SK-N-SH (cell line): ENCODE data around the gene TNFRSF11A. TPM values are rescaled to one million over a fixed set of nuclear protein-coding genes. Genes with fewer than 3 reads are reported as not detected.

Source experiments
- CTCF ChIA-PET: fragments of 300-600, 350-600 bp; formaldehyde crosslinking; extraction: SDS; loops from one replicate; lab custom pipeline; 2021; lab: Yijun Ruan, JAX
- POLR2A ChIA-PET: fragments of 350-600 bp; sonication (Branson Sonifier 250); formaldehyde crosslinking; extraction: SDS; loops from one replicate; lab custom pipeline; 2020; ENCODE audit warnings: antibody characterized with exemption, inconsistent platforms; lab: Yijun Ruan, JAX
- DNase-seq: peaks from one replicate; pipeline ENCODE4 v3.0.0; 2012
- H2AFZ ChIP-seq: fragments of 200-600 bp; sonication (generic); 2 replicates; pipeline ENCODE4 v1.8.1; 2016; ENCODE audit warnings: antibody characterized with exemption, mild to moderate bottlenecking, low read depth
- H3F3A ChIP-seq: fragments of 200-600 bp; sonication (generic); replicated peaks from 2 replicates; pipeline ENCODE3; 2016; ENCODE audit warnings: antibody characterized with exemption, mild to moderate bottlenecking; ENCODE audit not compliant: insufficient read depth
- H3K27ac ChIP-seq, 2 experiments: fragments of 200-500 bp in 1 of 2; fragments of 200-600 bp in 1 of 2; sonication (Bioruptor generic) in 1 of 2; sonication (generic), shearing (Covaris generic) in 1 of 2; 2 replicates each; pipeline versions ENCODE4 v1.5.1 to v1.6.1; 2014 to 2016; ENCODE audit warnings: low read depth in 2 of 2, inconsistent platforms in 1 of 2, low read length in 1 of 2, mild to moderate bottlenecking in 1 of 2, mixed read lengths in 1 of 2
- H3K27me3 ChIP-seq: fragments of 200-600 bp; sonication (generic), shearing (Covaris generic); 2 replicates; pipeline ENCODE4 v1.6.1; 2016; ENCODE audit warnings: mixed run types; ENCODE audit not compliant: insufficient read depth
- H3K36me3 ChIP-seq, 2 experiments: fragments of 200-500 bp in 1 of 2; fragments of 200-600 bp in 1 of 2; sonication (Bioruptor generic) in 1 of 2; sonication (generic) in 1 of 2; replicated peaks in 1 of 2; 2 replicates each; pipeline versions ENCODE3 to v1.5.1; 2014 to 2016; ENCODE audit warnings: low read length in 1 of 2, mild to moderate bottlenecking in 1 of 2; ENCODE audit not compliant: insufficient read depth in 2 of 2, control insufficient read depth in 1 of 2
- H3K4me1 ChIP-seq, 2 experiments: fragments of 200-500 bp in 1 of 2; fragments of 200-600 bp in 1 of 2; sonication (Bioruptor generic) in 1 of 2; sonication (generic), shearing (Covaris generic) in 1 of 2; 2 replicates each; pipeline versions ENCODE4 v1.5.1 to v1.6.1; 2014 to 2016; ENCODE audit warnings: low read depth in 1 of 2, low read length in 1 of 2, mixed run types in 1 of 2; ENCODE audit not compliant: insufficient read depth in 2 of 2, control insufficient read depth in 1 of 2
- H3K4me2 ChIP-seq: fragments of 200-600 bp; sonication (generic), shearing (Covaris generic); 2 replicates; pipeline ENCODE4 v1.6.1; 2017; ENCODE audit warnings: mixed run types
- H3K4me3 ChIP-seq, 2 experiments: fragments of 200-500 bp in 1 of 2; fragments of 200-600 bp in 1 of 2; sonication (Bioruptor generic) in 1 of 2; sonication (generic), shearing (Covaris generic) in 1 of 2; 2 replicates each; pipeline versions ENCODE4 v1.5.1 to v1.8.1; 2014 to 2016; ENCODE audit warnings: low read depth in 2 of 2, inconsistent platforms in 1 of 2, low read length in 1 of 2, mild to moderate bottlenecking in 1 of 2, mixed read lengths in 1 of 2, moderate library complexity in 1 of 2
- H3K79me2 ChIP-seq: fragments of 200-600 bp; sonication (generic); 2 replicates; pipeline ENCODE4 v1.8.1; 2017; ENCODE audit warnings: mild to moderate bottlenecking; ENCODE audit not compliant: insufficient read depth
- H3K9ac ChIP-seq: fragments of 200-600 bp; sonication (generic); 2 replicates; pipeline ENCODE4 v1.6.1; 2017; ENCODE audit warnings: mixed run types
- H3K9me2 ChIP-seq: fragments of 200-600 bp; sonication (generic); 2 replicates; pipeline ENCODE4 v1.6.1; 2017; ENCODE audit warnings: mixed run types
- H3K9me3 ChIP-seq: fragments of 200-600 bp; sonication (generic); 2 replicates; pipeline ENCODE4 v1.6.1; 2017; ENCODE audit warnings: mixed run types, mild to moderate bottlenecking, moderate library complexity
- H4K20me1 ChIP-seq: fragments of 200-600 bp; sonication (generic); 2 replicates; pipeline ENCODE4 v1.6.1; 2017; ENCODE audit warnings: mild to moderate bottlenecking, mixed run types; ENCODE audit not compliant: insufficient read depth
- EP300 ChIP-seq, 2 experiments: IDR thresholded peaks; 2 replicates each; pipeline versions ENCODE4 v1.4.0 to v1.6.1; 2012; ENCODE audit warnings: borderline replicate concordance in 1 of 2, low read depth in 1 of 2, low read length in 1 of 2
- FOSL2 ChIP-seq: IDR thresholded peaks from 2 replicates; pipeline ENCODE4 v1.4.0; 2012; ENCODE audit warnings: low read depth, mild to moderate bottlenecking, moderate library complexity, borderline replicate concordance
- GATA2 ChIP-seq: sonication (generic); formaldehyde crosslinking; IDR thresholded peaks from 2 replicates; pipeline ENCODE4 v1.5.0; 2020; ENCODE audit warnings: mild to moderate bottlenecking, missing genetic modification reagents
- JUND ChIP-seq: IDR thresholded peaks from 2 replicates; pipeline ENCODE4 v1.4.0; 2012
- SIN3A ChIP-seq: IDR thresholded peaks from 2 replicates; pipeline ENCODE4 v1.6.1; 2012; ENCODE audit warnings: low read depth, mild to moderate bottlenecking, low read length, moderate library complexity, borderline replicate concordance
- SMC3 ChIP-seq: IDR thresholded peaks from 2 replicates; pipeline ENCODE4 v1.6.1; 2012; ENCODE audit warnings: low read depth, low read length, improper control_type of control experiment
- TCF12 ChIP-seq: IDR thresholded peaks from 2 replicates; pipeline ENCODE4 v1.4.0; 2012
- WGBS: methylation state at CpG from one replicate; pipeline ENCODE4 v1.1.6; 2017; ENCODE audit warnings: low lambda C conversion rate; 5-methylcytosine and 5-hydroxymethylcytosine counted together
- polyA plus RNA-seq, 3 experiments: library from polyadenylated mRNA; depleted of rRNA; stranded (reverse); fragments of >200 nt; gene quantifications; 2 replicates each; pipeline ENCODE4 v1.2.3, GENCODE V29; 2012
- TF ChIP-seq, protein P1 (sequence below): IDR thresholded peaks from 2 replicates; pipeline ENCODE4; 2012

Gene TNFRSF11A
- polyA plus RNA-seq, 1 of the 3 experiments (the other 2 are of a cell fraction) = 5.1 TPM

DNA sequence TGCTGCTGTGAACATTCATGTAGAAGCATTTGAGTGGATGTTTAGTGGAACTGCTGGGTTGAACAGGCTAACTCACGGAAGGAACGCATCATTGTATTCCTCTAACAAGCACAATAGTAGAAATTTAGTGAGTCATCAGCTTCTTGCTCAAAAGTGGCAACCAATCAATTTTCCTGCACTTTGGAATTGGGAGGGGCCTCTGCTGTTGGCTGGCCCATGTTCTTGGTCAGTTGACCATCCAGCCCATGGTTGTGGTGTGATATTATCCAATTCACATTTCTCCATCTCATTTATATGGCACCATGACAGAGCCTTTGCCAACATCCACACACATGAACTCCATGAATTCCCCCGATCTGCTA is 95.0 kb downstream of the TNFRSF11A start:
- Histone ChIP-seq H3K4me2 (peak overlapping the region; percentile 51), H3K36me3 (no peaks in the 10 kb centered on the region), H3K27me3 (no peaks in the 10 kb centered on the region), H3K27ac (peak overlapping the region in 1 of 2 experiments; percentile 84; a peak in 2 of 4 replicates), H3K9me2 (no peaks in the 10 kb centered on the region), H3K9ac (peak overlapping the region; percentile 27; the same call in 1 of the 2 replicates), H3F3A (peaks cover 11% of the 10 kb centered on the region), H3K4me3 (peak overlapping the region in 1 of 2 experiments; percentile 48; a peak in 1 of 4 replicates), H4K20me1 (no peaks in the 10 kb centered on the region), H3K9me3 (no peaks in the 10 kb centered on the region), H3K4me1 (peaks cover 0 to 1% of the 10 kb centered on the region in 2 experiments; a peak in 2 of 4 replicates), H3K79me2 (no peaks in the 10 kb centered on the region), H2AFZ (peak overlapping the region; percentile 80)
- ChIA-PET CTCF (interaction anchor here (0.6 kb wide), 1 partner anchor 228 kb away, joined by 3 read pairs; no protein-coding TSS in a partner anchor), POLR2A (no interaction called here)
- 82% methylated on average over 3 of the region's 3 CpGs for WGBS
- TF ChIP-seq GATA2 (CRISPR knock-in tag) (no peak), SMC3 (no peak)
- TF ChIP-seq, protein P1, sequence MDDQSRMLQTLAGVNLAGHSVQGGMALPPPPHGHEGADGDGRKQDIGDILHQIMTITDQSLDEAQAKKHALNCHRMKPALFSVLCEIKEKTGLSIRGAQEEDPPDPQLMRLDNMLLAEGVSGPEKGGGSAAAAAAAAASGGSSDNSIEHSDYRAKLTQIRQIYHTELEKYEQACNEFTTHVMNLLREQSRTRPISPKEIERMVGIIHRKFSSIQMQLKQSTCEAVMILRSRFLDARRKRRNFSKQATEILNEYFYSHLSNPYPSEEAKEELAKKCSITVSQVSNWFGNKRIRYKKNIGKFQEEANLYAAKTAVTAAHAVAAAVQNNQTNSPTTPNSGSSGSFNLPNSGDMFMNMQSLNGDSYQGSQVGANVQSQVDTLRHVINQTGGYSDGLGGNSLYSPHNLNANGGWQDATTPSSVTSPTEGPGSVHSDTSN = no peak
- no peak for DNase-seq

DNA sequence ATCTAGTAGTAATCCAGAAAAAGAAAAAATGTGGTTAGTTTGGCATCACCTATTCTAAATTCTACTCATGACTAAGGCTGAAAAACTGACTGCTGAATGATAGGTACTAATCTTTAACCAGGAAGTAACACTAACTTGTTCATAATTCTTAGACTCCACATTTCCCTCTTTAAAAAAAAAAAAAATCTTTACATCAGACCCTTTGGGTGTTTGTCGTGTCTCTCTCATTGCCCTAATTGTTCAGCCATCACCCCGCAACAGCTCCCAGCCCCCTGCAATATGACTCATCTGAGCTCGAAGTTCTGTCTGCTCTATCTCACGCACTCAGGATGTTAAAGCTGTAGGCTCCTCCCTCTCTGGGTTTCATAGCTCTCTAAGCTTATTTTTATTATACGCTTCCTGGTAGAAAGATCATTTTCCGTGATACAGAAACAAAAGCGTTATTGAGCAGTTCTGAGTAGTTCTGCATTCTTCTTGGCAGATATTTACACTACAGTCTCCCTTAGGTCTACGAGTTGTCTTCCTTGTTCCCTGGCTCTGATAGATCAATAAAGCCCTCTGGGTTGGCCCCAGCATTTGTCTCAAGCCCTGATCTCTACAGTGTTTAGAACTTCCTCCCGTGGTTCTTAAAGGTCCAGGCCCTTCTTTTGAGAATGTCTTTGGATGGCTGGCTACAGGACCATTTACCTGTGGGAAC is 95.6 kb downstream of the TNFRSF11A start:
- no peaks in the 10 kb centered on the region for H3K36me3 ChIP-seq
- H3K4me3 ChIP-seq = peak overlapping the region in 1 of 2 experiments; percentile 48; a peak in 2 of 4 replicates
- DNase-seq = no peak
- H3K27ac ChIP-seq = peak overlapping the region in 1 of 2 experiments; percentile 84; a peak in 2 of 4 replicates
- CTCF ChIA-PET = no interaction called here
- H3K9ac ChIP-seq = peak overlapping the region; percentile 27
- no peaks in the 10 kb centered on the region for H3K9me2 ChIP-seq
- no peaks in the 10 kb centered on the region for H3K27me3 ChIP-seq
- peak overlapping the region; percentile 80 for H2AFZ ChIP-seq
- H3K9me3 ChIP-seq = no peaks in the 10 kb centered on the region
- TF ChIP-seq EP300 (IDR thresholded peaks at IDR 0.05; ENCODE audit: borderline replicate concordance in 1 of 2, low read depth in 1 of 2, low read length in 1 of 2) = 0 out of 4 replicates have a peak, but pooled peaks of 1 of the 2 experiments have one; percentile 17
- TF ChIP-seq, protein P1 = no peak
- TF ChIP-seq TCF12 = peak; percentile 65
- TF ChIP-seq FOSL2 = peak; percentile 80
- TF ChIP-seq JUND = peak; percentile 62
- no peak for TF ChIP-seq SIN3A
- WGBS = 32% methylated on average over 9 of the region's 9 CpGs
- no peaks in the 10 kb centered on the region for H4K20me1 ChIP-seq
- H3K79me2 ChIP-seq = no peaks in the 10 kb centered on the region
- POLR2A ChIA-PET = no interaction called here
- peaks cover 11% of the 10 kb centered on the region for H3F3A ChIP-seq
- peak overlapping the region; percentile 51 for H3K4me2 ChIP-seq
- peaks cover 0 to 4% of the 10 kb centered on the region in 2 experiments; a peak in 2 of 4 replicates for H3K4me1 ChIP-seq
